ENCODE data around the gene PEMT.
"Not testable (repeated sequence)": the region's sequence is repeated elsewhere in the genome, so short reads cannot be mapped to it uniquely, and the experiment has no call there.

The PEMT gene

DNA sequence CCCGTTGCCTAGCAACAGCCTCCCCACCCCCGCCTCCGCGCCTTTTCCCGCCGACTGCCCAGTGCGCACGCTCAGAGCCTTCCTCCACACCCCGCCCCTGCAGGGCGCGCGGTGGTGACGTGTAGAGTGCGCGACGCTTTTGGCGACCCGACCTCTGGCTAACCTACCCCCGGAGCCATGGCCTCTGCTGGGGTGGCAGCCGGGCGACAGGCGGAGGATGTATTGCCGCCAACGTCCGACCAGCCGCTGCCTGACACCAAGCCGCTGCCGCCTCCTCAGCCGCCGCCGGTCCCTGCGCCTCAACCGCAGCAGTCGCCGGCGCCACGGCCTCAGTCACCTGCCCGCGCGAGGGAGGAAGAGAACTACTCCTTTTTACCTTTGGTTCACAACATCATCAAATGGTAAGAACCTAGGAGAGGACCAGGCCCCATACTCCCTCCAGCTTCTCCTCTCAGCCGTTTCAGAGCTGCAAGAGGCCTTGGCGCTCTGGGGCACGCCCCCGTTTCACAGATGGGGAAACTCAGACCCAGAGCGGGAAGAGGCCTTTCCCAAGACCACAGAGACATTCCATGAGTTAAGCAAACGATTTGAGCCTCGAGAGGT is 114.5 kb downstream of the PEMT start, which contains the start of gene MED9:
MED9 (plus strand) TSS at position 136 of the 603 bp plus-strand sequence; CDS start at position 178, 42 bp downstream.
- peak; percentile 53 for DNase-seq

- DNase-seq: no peak
Observed at GRCh38 chr17:17474341-17474740, 117.2 kb downstream of the PEMT start.

DNA sequence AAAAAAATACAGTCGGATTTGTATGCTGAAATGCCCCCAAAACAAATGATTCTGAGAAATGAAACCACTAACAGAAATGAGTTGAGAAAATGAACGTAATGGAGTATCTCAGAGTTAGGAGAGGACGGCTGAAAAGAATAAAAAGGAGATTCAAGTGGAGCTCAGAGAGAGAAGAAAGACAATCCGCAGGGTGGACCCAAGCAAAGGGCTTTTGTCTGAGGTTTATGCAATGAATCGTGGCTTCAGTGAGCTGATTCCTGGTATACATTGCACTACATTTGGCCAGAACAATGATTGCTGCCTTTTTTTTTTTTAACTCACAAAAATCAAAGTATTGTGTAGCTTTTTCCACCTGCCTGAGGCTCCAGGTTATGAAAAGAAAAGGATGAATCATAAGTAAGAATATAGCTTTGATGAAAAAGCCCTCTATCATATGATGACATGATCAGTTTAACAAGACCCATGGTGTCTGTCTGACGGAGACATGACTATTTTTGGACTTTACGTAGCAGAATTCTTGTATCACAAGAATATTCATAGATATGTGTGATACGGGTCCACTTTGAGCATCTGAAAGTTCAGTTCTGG is 119.1 kb downstream of the PEMT start:
- DNase-seq: no peak

DNA sequence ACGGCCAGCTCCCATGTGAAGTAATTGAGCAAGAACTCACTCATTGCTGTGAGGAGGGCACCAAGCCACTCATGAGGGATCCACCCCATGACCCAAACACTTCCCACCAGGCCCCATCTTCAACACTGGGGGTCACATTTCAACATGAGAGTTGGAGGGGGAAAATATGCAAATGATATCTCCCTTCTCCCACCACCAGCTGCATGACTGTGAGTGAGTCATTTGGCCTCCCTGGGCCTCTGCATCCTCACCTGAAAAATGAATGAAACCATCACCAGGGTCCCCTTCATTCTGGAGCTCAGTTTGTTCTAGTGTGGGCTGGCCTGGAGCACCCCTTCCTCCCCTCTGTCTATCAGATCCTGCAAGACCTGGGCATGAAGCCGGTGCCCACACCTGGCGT is 121.5 kb downstream of the PEMT start:
- no peak for DNase-seq

DNA sequence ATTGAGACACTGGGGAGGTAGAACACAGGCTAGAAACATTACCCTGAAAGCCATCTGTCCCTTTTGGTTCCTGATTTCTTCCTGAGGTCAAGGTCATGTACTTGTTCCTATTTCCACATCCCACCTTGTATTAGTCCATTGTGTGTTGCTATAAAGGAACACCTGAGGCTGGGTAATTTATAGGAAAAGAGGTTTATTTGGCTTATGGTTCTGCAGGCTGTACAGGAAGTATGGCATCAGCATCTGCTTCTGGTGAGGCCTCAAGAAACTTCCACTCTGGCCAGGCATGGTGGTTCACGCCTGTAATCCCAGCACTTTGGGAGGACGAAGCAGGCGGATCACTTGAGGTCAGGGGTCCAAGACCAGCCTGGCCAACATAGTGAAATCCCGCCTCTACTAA is 122.2 kb downstream of the PEMT start:
- DNase-seq: no peak

GRCh38 chr17:17468217-17469010 is 123.1 kb downstream of the PEMT start:
- no peak for DNase-seq

- no peak for DNase-seq
Observed at GRCh38 chr17:17467720-17468119, 123.8 kb downstream of the PEMT start.

GRCh38 chr17:17467016-17467415 is 124.5 kb downstream of the PEMT start:
- no peak for DNase-seq

DNA sequence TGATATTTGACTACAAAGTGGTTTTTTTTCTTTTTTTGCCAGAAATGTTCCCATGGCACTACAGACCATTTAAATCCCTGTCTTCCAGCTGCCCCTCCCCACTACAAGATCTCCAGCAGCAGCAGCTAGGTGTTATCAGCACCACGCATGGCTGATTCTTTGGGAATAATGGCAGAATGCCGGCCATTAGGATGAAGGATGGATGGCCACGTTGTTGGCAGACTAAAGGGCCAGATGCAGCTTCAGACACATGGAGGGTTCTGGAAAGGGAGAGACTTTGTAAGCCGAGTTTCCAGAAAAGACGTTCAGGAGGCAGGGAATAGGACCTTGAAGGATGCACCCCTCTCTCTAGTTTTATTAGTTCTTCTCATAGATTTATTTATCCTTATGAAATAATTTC is 125.0 kb downstream of the PEMT start:
- DNase-seq: no peak

GRCh38 chr17:17465878-17466277 is 125.6 kb downstream of the PEMT start:
- DNase-seq: not testable (repeated sequence)

DNA sequence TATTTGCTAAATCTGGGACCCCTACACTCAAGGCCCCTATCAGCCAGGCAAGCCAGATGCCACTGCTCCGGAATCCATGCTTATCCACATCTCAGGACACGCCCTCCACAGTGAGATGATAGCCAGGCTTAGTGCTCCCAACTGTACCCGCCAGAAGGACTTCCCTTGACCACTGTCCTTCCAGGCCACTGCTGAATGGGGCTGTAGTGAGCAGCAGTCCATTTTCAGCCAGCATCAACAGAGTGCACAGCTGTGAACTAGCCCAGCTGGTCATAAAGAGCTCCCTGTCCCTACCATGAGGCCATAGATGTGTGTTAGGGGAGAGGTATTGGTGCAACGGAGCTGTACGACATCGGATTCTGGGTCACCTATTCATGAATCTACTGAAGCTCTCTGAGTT is 127.7 kb downstream of the PEMT start:
- DNase-seq: no peak

DNA sequence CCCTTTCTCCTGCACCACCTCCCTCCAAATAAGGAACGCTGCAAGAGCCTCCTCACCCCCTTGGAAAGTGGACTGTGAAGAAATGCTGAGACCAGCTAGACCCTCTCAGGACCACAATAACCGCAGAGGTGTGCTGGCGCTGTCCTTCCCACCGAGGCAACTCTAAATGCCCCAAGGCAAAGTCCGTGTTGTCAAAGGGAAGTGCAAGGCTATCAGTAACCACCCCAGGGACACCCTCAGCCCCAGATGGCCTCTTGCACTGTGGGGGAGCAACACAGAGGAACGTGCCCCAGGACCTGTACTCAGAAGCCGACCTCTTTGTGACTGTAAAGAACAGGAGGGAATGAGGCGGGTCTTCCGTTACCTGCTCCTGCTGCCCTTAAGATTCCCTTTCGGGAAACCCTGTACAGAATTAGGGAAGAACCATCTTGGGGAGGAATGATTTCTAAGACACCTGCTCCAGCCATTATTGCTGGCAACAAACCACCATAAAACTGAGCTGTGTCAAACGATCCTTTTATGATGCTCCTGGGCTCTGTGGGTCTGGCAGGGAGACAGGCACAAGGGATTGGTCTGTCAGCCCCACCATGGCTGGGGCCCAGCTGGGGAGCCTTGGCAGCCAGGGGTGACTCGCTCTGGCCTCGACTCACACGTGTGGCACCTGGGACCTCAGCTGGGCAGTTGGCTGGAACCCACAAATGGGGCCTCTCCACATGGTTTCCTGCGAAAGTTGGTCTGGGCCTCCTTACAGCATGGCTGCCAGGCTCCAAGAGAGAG is 129.3 kb downstream of the PEMT start:
- no peak for DNase-seq

DNA sequence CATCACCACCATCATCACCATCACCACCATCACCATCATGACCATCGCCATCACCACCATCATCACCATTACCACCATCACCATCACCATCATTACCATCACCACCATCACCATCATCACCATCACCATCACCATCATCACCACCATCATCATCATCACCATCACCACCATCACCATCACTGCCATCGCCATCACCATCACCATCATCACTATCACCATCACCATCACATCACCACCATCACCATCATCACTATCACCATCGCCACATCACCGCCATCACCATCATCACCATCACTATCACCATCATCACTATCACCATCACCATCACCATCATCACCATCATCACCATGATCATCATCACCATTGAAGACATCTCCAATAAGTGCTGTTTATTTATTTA is 131.5 kb downstream of the PEMT start:
- DNase-seq: no peak

DNA sequence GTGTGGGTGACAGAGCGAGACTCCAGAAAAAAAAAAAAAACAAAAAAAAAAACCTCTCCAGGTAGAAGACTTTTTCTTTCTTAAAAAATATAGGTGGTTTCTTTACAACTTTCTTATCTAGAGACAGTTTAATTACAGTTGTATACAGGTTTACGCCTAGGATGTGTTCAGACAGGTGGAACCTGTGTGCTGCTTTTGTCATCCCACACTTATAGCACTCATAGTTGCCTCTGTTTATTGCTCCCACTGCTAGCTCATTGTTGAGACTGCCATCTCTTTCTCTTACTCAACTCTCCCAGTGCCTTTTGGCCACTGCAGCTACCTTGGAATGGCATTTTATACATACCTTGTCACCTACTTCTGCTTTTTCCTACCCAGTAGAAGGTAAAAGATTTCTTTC is 133.8 kb downstream of the PEMT start:
- DNase-seq: no peak

- no peak for DNase-seq
Observed at GRCh38 chr17:17456251-17456650, 135.3 kb downstream of the PEMT start.
